ENCODE measurements around the gene TMCO4. TPM values are rescaled to one million over a fixed set of nuclear protein-coding genes. Genes with fewer than 3 reads are reported as not detected.

Gene TMCO4
- polyA plus RNA-seq, 1 experiment, result 10.1 TPM

DNA sequence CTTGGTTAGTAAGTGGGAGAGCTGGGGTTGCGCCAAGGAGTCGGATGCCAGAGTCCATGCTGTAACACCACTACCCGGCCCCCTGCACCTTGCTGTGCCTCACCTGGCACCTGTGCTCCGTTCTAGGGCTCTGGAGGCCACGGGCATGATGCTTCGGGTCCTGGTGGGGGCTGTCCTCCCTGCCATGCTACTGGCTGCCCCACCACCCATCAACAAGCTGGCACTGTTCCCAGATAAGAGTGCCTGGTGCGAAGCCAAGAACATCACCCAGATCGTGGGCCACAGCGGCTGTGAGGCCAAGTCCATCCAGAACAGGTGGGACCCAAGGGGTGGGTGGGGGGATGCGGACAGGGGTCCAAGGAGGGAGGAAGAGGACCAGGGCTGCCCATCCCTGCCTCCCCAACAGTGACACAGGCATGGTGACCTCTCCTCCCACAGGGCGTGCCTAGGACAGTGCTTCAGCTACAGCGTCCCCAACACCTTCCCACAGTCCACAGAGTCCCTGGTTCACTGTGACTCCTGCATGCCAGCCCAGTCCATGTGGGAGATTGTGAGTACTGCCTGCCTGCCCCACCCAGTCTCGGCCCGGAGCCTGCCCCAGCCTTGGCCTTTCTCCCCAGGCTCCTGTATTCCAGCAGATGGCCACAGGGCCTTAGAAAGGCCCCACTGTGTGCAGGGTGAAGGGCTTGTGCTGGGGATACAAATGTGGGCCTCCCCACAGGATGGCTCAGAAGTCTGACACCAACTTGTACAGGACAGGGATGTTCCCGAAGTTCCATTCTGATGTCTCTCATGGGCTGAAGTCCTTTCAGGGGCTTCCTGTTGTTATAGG, 144.6 kb downstream of the TMCO4 start:
- no peak overlapping the region for H3K27ac ChIP-seq (ENCODE audit: low read depth, low read length)
- no peak overlapping the region for H3K4me3 ChIP-seq (ENCODE audit: low read depth, low read length)
- TF ChIP-seq, protein P1, sequence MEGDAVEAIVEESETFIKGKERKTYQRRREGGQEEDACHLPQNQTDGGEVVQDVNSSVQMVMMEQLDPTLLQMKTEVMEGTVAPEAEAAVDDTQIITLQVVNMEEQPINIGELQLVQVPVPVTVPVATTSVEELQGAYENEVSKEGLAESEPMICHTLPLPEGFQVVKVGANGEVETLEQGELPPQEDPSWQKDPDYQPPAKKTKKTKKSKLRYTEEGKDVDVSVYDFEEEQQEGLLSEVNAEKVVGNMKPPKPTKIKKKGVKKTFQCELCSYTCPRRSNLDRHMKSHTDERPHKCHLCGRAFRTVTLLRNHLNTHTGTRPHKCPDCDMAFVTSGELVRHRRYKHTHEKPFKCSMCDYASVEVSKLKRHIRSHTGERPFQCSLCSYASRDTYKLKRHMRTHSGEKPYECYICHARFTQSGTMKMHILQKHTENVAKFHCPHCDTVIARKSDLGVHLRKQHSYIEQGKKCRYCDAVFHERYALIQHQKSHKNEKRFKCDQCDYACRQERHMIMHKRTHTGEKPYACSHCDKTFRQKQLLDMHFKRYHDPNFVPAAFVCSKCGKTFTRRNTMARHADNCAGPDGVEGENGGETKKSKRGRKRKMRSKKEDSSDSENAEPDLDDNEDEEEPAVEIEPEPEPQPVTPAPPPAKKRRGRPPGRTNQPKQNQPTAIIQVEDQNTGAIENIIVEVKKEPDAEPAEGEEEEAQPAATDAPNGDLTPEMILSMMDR (IDR thresholded peaks at IDR 0.05; ENCODE audit: low read depth, low read length), result no peak
- ChIA-PET CTCF (interaction anchor here (1.1 to 2.3 kb wide), 13 partner anchors 8 to 423 kb away, joined by 3 to 19 read pairs (median 4); no protein-coding TSS in a partner anchor), POLR2A (no interaction called here)
- H3K9me3 ChIP-seq (ENCODE audit: control insufficient read depth, insufficient read depth, low read length), result no peaks in the 10 kb centered on the region
- DNase-seq (ENCODE audit: low read depth, low spot score), result no peak
- no peaks in the 10 kb centered on the region for H3K27me3 ChIP-seq (ENCODE audit: control insufficient read depth, insufficient read depth, low read length)

DNA sequence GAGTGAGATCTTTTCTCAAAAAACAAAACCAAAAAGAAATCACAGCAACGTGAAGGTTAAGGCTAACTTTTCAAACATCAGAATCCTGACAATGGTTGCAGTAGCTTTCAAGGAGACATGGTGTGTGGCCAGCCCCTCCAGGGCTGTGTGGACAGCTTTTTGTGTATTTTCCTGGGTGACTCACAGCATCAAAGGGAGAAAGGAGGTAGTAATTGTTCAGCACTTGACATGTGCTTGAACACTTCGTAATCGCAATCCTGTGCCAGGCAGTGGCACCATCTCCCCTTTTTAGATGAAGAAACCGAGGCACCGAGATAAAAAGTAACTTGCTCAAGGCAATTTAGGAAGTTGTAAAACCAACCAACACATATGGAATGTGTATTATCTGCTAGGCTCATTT, 145.3 kb downstream of the TMCO4 start:
- no peak overlapping the region for H3K4me3 ChIP-seq (ENCODE audit: low read depth, low read length)
- ChIA-PET POLR2A (interaction anchor here (1.0 kb wide), 1 partner anchor 206 kb away, joined by 3 read pairs; no protein-coding TSS in a partner anchor), CTCF (interaction anchor here (0.5 to 2.3 kb wide), 42 partner anchors 8 to 472 kb away, joined by 3 to 19 read pairs (median 3); partner anchors contain the start of genes CAPZB and NBL1)
- no peak for DNase-seq (ENCODE audit: low read depth, low spot score)
- no peak overlapping the region for H3K27ac ChIP-seq (ENCODE audit: low read depth, low read length)
- H3K9me3 ChIP-seq (ENCODE audit: control insufficient read depth, insufficient read depth, low read length), result no peaks in the 10 kb centered on the region
- TF ChIP-seq, protein P1 (IDR thresholded peaks at IDR 0.05; ENCODE audit: low read depth, low read length), result no peak
- H3K27me3 ChIP-seq (ENCODE audit: control insufficient read depth, insufficient read depth, low read length), result no peaks in the 10 kb centered on the region

DNA sequence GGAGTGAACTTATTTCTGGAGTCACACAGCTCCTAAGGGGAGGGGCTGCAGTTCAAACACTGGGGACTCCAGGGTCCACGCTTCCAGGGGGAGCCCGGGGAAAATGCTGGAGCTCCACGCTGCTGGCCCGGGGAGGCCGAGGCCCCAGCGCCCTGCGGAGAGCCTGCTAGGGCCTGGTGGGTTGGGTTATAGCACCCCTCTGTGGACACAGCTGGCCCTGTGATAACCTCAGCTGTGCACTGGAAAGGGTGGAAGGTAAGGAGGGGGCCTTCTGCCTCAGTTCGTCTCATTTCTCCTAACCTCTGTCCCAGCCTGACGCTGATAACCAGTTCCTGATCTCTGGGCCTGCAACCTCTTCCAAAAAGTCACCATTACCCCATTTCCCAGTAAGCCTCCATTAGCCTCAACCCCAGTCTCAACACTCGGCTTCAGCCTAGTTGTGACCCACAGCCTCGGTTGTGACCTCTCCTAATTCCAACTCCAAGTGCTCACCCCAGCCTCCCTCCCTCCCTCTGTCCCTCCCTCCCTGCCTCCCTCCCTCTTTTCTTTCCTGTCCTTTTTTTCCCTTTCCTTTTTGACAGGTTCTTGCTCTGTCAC, 148.5 kb downstream of the TMCO4 start:
- H3K27me3 ChIP-seq (ENCODE audit: control insufficient read depth, insufficient read depth, low read length), result no peaks in the 10 kb centered on the region
- peak overlapping the region; percentile 21 for H3K27ac ChIP-seq (ENCODE audit: low read depth, low read length)
- POLR2A ChIA-PET, result interaction anchor here (0.6 kb wide), 3 partner anchors 179 to 347 kb away, joined by 4 to 5 read pairs (median 4); no protein-coding TSS in a partner anchor

DNA sequence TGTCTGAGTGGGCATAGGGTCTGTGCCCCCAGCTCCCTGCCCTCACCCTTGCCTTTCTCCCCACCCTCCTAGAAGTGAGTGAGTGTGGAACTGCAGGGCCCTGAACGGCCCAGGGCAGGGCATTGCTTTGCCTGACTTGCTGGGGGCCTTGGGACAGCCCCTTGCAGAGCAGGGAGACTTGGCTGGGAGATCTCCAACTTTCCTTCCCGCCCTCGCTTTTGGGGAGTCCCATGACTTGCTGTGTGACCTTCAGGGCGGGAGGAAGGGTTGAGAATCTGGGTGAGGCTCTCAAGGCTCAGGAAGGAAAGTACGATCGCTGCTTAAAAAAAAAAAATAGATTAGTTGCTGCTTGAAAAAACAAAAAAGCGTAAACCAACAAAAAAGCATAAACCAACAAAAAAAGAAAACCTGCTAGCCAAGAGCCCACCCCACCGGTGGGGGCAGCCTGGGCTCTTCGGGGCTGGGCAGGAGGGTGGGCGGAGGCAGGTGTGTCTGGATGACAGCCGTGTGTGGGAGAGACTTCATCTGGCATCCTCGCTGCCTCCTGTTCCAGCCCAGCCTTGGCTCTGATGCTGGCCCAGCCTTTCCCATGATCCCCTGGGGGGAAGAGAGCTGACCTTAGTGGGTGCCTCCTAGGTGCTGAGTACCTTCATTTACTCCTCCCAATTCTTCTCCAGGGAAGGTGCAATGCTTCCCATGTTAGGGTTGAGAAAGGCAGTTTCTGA, 149.1 kb downstream of the TMCO4 start:
- CTCF ChIA-PET, result interaction anchor here (0.5 to 1.9 kb wide), 38 partner anchors 9 to 410 kb away, joined by 3 to 26 read pairs (median 4); partner anchors contain the start of genes AKR7A2 and SLC66A1
- POLR2A ChIA-PET, result interaction anchor here (0.6 kb wide), 2 partner anchors 178 to 250 kb away, joined by 4 to 5 read pairs; no protein-coding TSS in a partner anchor
- Histone ChIP-seq H3K4me3 (ENCODE audit: low read depth, low read length) (no peak overlapping the region), H3K27me3 (ENCODE audit: control insufficient read depth, insufficient read depth, low read length) (no peaks in the 10 kb centered on the region), H3K9me3 (ENCODE audit: control insufficient read depth, insufficient read depth, low read length) (no peaks in the 10 kb centered on the region), H3K27ac (ENCODE audit: low read depth, low read length) (peak overlapping the region; percentile 21)
- TF ChIP-seq, protein P1 (IDR thresholded peaks at IDR 0.05; ENCODE audit: low read depth, low read length), result no peak
- DNase-seq (ENCODE audit: low read depth, low spot score), result no peak

More for the DNA sequence above, 148.5 kb downstream of the TMCO4 start:
- TF ChIP-seq, protein P1 (IDR thresholded peaks at IDR 0.05; ENCODE audit: low read depth, low read length), result peak; percentile 83
- Histone ChIP-seq H3K4me3 (ENCODE audit: low read depth, low read length) (no peak overlapping the region), H3K9me3 (ENCODE audit: control insufficient read depth, insufficient read depth, low read length) (no peaks in the 10 kb centered on the region)
- no peak for DNase-seq (ENCODE audit: low read depth, low spot score)
- CTCF ChIA-PET, result interaction anchor here (0.6 to 1.9 kb wide), 39 partner anchors 10 to 410 kb away, joined by 3 to 26 read pairs (median 4); partner anchors contain the start of genes AKR7A2 and SLC66A1
